ENCODE results near the gene ABLIM1.

GRCh38 chr10:114616516-114616915 lies 41.6 kb downstream of the ABLIM1 start:
- TF ChIP-seq, protein P1, sequence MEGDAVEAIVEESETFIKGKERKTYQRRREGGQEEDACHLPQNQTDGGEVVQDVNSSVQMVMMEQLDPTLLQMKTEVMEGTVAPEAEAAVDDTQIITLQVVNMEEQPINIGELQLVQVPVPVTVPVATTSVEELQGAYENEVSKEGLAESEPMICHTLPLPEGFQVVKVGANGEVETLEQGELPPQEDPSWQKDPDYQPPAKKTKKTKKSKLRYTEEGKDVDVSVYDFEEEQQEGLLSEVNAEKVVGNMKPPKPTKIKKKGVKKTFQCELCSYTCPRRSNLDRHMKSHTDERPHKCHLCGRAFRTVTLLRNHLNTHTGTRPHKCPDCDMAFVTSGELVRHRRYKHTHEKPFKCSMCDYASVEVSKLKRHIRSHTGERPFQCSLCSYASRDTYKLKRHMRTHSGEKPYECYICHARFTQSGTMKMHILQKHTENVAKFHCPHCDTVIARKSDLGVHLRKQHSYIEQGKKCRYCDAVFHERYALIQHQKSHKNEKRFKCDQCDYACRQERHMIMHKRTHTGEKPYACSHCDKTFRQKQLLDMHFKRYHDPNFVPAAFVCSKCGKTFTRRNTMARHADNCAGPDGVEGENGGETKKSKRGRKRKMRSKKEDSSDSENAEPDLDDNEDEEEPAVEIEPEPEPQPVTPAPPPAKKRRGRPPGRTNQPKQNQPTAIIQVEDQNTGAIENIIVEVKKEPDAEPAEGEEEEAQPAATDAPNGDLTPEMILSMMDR (IDR thresholded peaks at IDR 0.05), result no peak
- no peak for TF ChIP-seq POLR2AphosphoS5 (IDR thresholded peaks at IDR 0.05)
- no peak for TF ChIP-seq POLR2A (IDR thresholded peaks at IDR 0.05)
